ENCODE measurements around the gene GCNT1.

DNA sequence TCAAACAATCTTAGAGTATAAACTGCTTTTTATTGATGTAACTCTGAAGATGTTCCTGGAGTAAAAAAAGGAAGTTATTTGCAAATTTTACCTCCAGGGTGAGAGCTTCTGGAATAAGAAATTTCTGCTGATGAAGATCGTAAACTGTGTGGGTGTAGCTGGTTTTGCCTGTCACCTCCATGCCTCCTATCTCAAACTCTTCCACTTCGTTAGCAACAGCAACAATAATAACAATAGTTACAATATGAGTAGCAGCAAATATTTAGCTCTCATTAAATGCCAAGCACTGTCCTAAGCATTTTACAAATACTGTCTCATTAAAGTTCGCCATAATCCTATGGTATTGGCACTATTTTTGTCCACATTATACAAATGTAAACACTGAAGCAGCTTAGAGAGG, 57.9 kb downstream of the GCNT1 start:
- TF ChIP-seq, protein P1, sequence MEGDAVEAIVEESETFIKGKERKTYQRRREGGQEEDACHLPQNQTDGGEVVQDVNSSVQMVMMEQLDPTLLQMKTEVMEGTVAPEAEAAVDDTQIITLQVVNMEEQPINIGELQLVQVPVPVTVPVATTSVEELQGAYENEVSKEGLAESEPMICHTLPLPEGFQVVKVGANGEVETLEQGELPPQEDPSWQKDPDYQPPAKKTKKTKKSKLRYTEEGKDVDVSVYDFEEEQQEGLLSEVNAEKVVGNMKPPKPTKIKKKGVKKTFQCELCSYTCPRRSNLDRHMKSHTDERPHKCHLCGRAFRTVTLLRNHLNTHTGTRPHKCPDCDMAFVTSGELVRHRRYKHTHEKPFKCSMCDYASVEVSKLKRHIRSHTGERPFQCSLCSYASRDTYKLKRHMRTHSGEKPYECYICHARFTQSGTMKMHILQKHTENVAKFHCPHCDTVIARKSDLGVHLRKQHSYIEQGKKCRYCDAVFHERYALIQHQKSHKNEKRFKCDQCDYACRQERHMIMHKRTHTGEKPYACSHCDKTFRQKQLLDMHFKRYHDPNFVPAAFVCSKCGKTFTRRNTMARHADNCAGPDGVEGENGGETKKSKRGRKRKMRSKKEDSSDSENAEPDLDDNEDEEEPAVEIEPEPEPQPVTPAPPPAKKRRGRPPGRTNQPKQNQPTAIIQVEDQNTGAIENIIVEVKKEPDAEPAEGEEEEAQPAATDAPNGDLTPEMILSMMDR (IDR thresholded peaks at IDR 0.05), result no peak
- no peak for TF ChIP-seq SIN3A (IDR thresholded peaks at IDR 0.05; ENCODE audit: borderline replicate concordance, insufficient read depth, low read depth, low read length)

All from Panc1 (cell line).